ENCODE results near the gene SMOC2.

SMOC2 gene

GRCh38 chr6:168433898-168434297 lies 7.1 kb upstream of the SMOC2 start:
- no peak overlapping the region for H3K4me3 ChIP-seq (replicated peaks; ENCODE audit: low read depth, low read length)
- no peak for TF ChIP-seq CTCF (IDR thresholded peaks at IDR 0.05; ENCODE audit: low read length, missing control alignments)
- no peak for DNase-seq (ENCODE audit: low read depth)

GRCh38 chr6:168434505-168434904 lies 6.5 kb upstream of the SMOC2 start:
- H3K4me3 ChIP-seq (replicated peaks; ENCODE audit: low read depth, low read length), result no peak overlapping the region
- DNase-seq (ENCODE audit: low read depth), result no peak
- no peak for TF ChIP-seq CTCF (IDR thresholded peaks at IDR 0.05; ENCODE audit: low read length, missing control alignments)

- TF ChIP-seq CTCF (IDR thresholded peaks at IDR 0.05; ENCODE audit: low read length, missing control alignments), result no peak
- H3K4me3 ChIP-seq (replicated peaks; ENCODE audit: low read depth, low read length), result no peak overlapping the region
- DNase-seq (ENCODE audit: low read depth), result no peak
Observed at GRCh38 chr6:168437751-168438150, 3.2 kb upstream of the SMOC2 start.

GRCh38 chr6:168438783-168439520 lies 2.0 kb upstream of the SMOC2 start:
- no peak for DNase-seq (ENCODE audit: low read depth)
- no peak overlapping the region for H3K4me3 ChIP-seq (replicated peaks; ENCODE audit: low read depth, low read length)
- TF ChIP-seq CTCF (IDR thresholded peaks at IDR 0.05; ENCODE audit: low read length, missing control alignments), result no peak

- H3K4me3 ChIP-seq (replicated peaks; ENCODE audit: low read depth, low read length), result no peak overlapping the region
- no peak for TF ChIP-seq CTCF (IDR thresholded peaks at IDR 0.05; ENCODE audit: low read length, missing control alignments)
- no peak for DNase-seq (ENCODE audit: low read depth)
Observed at GRCh38 chr6:168439794-168440450, 1.1 kb upstream of the SMOC2 start.

- no peak overlapping the region for H3K4me3 ChIP-seq (replicated peaks; ENCODE audit: low read depth, low read length)
- TF ChIP-seq CTCF (IDR thresholded peaks at IDR 0.05; ENCODE audit: low read length, missing control alignments), result no peak
- no peak for DNase-seq (ENCODE audit: low read depth)
Observed at GRCh38 chr6:168441434-168442391, 729 bp downstream of the SMOC2 start.

Data from fibroblast of pulmonary artery (primary cell).